HCT116 (cell line): Measurements from ENCODE around the gene ZBTB21. TPM values are rescaled to one million over a fixed set of nuclear protein-coding genes. Genes with fewer than 3 reads are reported as not detected.

Experiments
- ATAC-seq: fragments of 200-7000 bp; cut with Tn5 transposase; 2 replicates; pipeline ENCODE4 v1.9.1; 2020; ENCODE audit warnings: mild to moderate bottlenecking, moderate library complexity
- BruUV-seq: library from RNA; stranded (reverse); fragments of 400-500 nt; replicated peaks from 2 replicates; lab custom pipeline; 2021; lab: Mats Ljungman, UMichigan
- CTCF ChIA-PET: fragments of 300-600 bp; sonication (Branson Sonifier 250); formaldehyde crosslinking; loops from one replicate; lab custom pipeline; 2021; ENCODE audit warnings: antibody characterized with exemption; lab: Charles Lee
- POLR2A ChIA-PET: fragments of 300-600, 350-600 bp; sonication (Branson Sonifier 250); formaldehyde crosslinking; loops from one replicate; lab custom pipeline; 2021; ENCODE audit warnings: antibody characterized with exemption; lab: Charles Lee
- RAD21 ChIA-PET, 2 experiments: fragments of 300-600 bp; sonication (Branson Sonifier 250); formaldehyde crosslinking; loops; one replicate each; lab custom pipeline; 2023; ENCODE audit warnings: low total read pairs in 2 of 2; ENCODE audit not compliant: uncharacterized antibody in 2 of 2, unreplicated experiment in 2 of 2, low non-redundant PET in 1 of 2; lab: Charles Lee
- DNase-seq: peaks from one replicate; pipeline ENCODE4 v3.0.0-alpha.2; 2010; ENCODE audit warnings: low read depth, low spot score
- H2AFZ ChIP-seq: fragments of 200-600 bp; shearing (Covaris generic), sonication (generic); 2 replicates; pipeline ENCODE4 v1.6.1; 2017; ENCODE audit warnings: low read depth, mixed run types, mixed read lengths, antibody characterized with exemption, low read length; ENCODE audit not compliant: poor library complexity, severe bottlenecking
- H3K27ac ChIP-seq: 2 replicates; pipeline ENCODE4 v1.5.1; 2012; ENCODE audit warnings: low read depth, low read length
- H3K27me3 ChIP-seq: fragments of 200-600 bp; sonication (generic); 2 replicates; pipeline ENCODE4 v1.6.1; 2016; ENCODE audit warnings: mixed run types, low read length, mixed read lengths; ENCODE audit not compliant: insufficient read depth
- H3K36me3 ChIP-seq, 2 experiments: fragments of 200-500 bp in 1 of 2; fragments of 200-600 bp in 1 of 2; sonication (Bioruptor generic) in 1 of 2; sonication (generic) in 1 of 2; 2 replicates each; pipeline versions ENCODE4 v1.5.1 to v1.6.1; 2014 to 2016; ENCODE audit warnings: low read length in 2 of 2, inconsistent platforms in 1 of 2, mixed read lengths in 1 of 2, mixed run types in 1 of 2; ENCODE audit not compliant: insufficient read depth in 2 of 2, control insufficient read depth in 1 of 2
- H3K4me1 ChIP-seq, 2 experiments: fragments of 200-600 bp in 1 of 2; sonication (generic) in 1 of 2; 2 replicates each; pipeline versions ENCODE4 v1.5.1 to v1.6.1; 2012 to 2017; ENCODE audit warnings: low read length in 2 of 2, inconsistent platforms in 1 of 2, mild to moderate bottlenecking in 1 of 2, mixed read lengths in 1 of 2, mixed run types in 1 of 2, moderate library complexity in 1 of 2; ENCODE audit not compliant: insufficient read depth in 2 of 2, control insufficient read depth in 1 of 2
- H3K4me2 ChIP-seq: fragments of 200-600 bp; sonication (generic); 2 replicates; pipeline ENCODE4 v1.6.1; 2017; ENCODE audit warnings: mixed run types, low read length, mixed read lengths
- H3K4me3 ChIP-seq, 2 experiments: fragments of 200-600 bp in 1 of 2; sonication (generic) in 1 of 2; replicated peaks in 1 of 2; 2 replicates each; pipeline ENCODE4 v1.5.1; 2011 to 2016; ENCODE audit warnings: low read length in 2 of 2, control low read depth in 1 of 2, low read depth in 1 of 2, mild to moderate bottlenecking in 1 of 2, mixed read lengths in 1 of 2, mixed run types in 1 of 2
- H3K79me2 ChIP-seq: fragments of 200-600 bp; sonication (generic); 2 replicates; pipeline ENCODE4 v1.6.1; 2017; ENCODE audit warnings: mild to moderate bottlenecking, mixed run types, low read length, moderate library complexity, mixed read lengths; ENCODE audit not compliant: insufficient read depth
- H3K9ac ChIP-seq: fragments of 200-600 bp; sonication (generic); 2 replicates; pipeline ENCODE4 v1.6.1; 2016; ENCODE audit warnings: low read length, mixed read lengths
- H3K9me2 ChIP-seq: fragments of 200-600 bp; sonication (generic), shearing (Covaris generic); 2 replicates; pipeline ENCODE4 v1.6.1; 2017; ENCODE audit warnings: mixed run types, mild to moderate bottlenecking, moderate library complexity; ENCODE audit not compliant: insufficient read depth
- H3K9me3 ChIP-seq, 2 experiments: fragments of 200-500 bp in 1 of 2; fragments of 200-600 bp in 1 of 2; sonication (Bioruptor generic) in 1 of 2; sonication (generic) in 1 of 2; 2 replicates each; pipeline ENCODE4 v1.6.1; 2014 to 2017; ENCODE audit warnings: low read length in 2 of 2, mixed read lengths in 2 of 2, inconsistent platforms in 1 of 2, low read depth in 1 of 2, mild to moderate bottlenecking in 1 of 2, mixed run types in 1 of 2, moderate library complexity in 1 of 2; ENCODE audit not compliant: control insufficient read depth in 1 of 2, insufficient read depth in 1 of 2
- H4K20me1 ChIP-seq: fragments of 200-600 bp; sonication (generic), shearing (Covaris generic); 2 replicates; pipeline ENCODE4 v1.6.1; 2017; ENCODE audit warnings: mixed run types, mild to moderate bottlenecking, moderate library complexity; ENCODE audit not compliant: insufficient read depth
- EZH2 ChIP-seq: fragments of 200-600 bp; sonication (generic); IDR thresholded peaks from 2 replicates; pipeline ENCODE4 v1.6.1; 2017; ENCODE audit warnings: antibody characterized with exemption, mixed run types
- FOSL1 ChIP-seq: IDR thresholded peaks from 2 replicates; pipeline ENCODE4 v1.6.1; 2012; ENCODE audit warnings: low read depth
- JUND ChIP-seq: IDR thresholded peaks from 2 replicates; pipeline ENCODE4 v1.6.1; 2012
- RAD21 ChIP-seq: IDR thresholded peaks from 2 replicates; pipeline ENCODE4 v1.6.1; 2012; ENCODE audit warnings: low read depth, mild to moderate bottlenecking
- SIN3A ChIP-seq: IDR thresholded peaks from 2 replicates; pipeline ENCODE4 v1.6.1; 2012; ENCODE audit warnings: low read depth
- SRF ChIP-seq: IDR thresholded peaks from 2 replicates; pipeline ENCODE4 v1.6.1; 2012; ENCODE audit warnings: low read depth
- ZNF274 ChIP-seq: fragments of 200-500 bp; sonication (Bioruptor generic); IDR thresholded peaks from 2 replicates; pipeline ENCODE4 v1.6.1; 2014; ENCODE audit warnings: mild to moderate bottlenecking, low read depth, low read length, inconsistent platforms
- intact Hi-C: fragments of 100-400 bp; cut with micrococcal nuclease; formaldehyde crosslinking; loops from 2 replicates; pipeline ENCODE4 v1.10.0; 2022
- total RNA-seq: library from RNA; stranded (reverse); gene quantifications from one replicate; pipeline ENCODE4 v1.2.1, GENCODE V29; 2021; ENCODE audit not compliant: unreplicated experiment
- TF ChIP-seq, protein P1 (sequence below), 3 experiments: fragments of 200-600 bp in 1 of 3; sonication (generic) in 1 of 3; IDR thresholded peaks in 2 of 3; conservative IDR thresholded peaks in 1 of 3; 2 replicates each; pipeline ENCODE4 v1.5.1; 2012 to 2017; ENCODE audit warnings: low read depth in 2 of 3, low read length in 2 of 3, antibody characterized with exemption in 1 of 3, borderline replicate concordance in 1 of 3, control low read depth in 1 of 3, mild to moderate bottlenecking in 1 of 3, mixed read lengths in 1 of 3, mixed run types in 1 of 3, moderate library complexity in 1 of 3; ENCODE audit not compliant: insufficient read depth in 1 of 3
- TF ChIP-seq, protein P2 (sequence below): IDR thresholded peaks from 2 replicates; pipeline ENCODE4 v1.6.1; 2011; ENCODE audit warnings: mild to moderate bottlenecking, low read length, moderate library complexity; ENCODE audit not compliant: insufficient replicate concordance; ENCODE audit errors: extremely low read depth
- TF ChIP-seq, protein P3 (sequence below): IDR thresholded peaks from 2 replicates; pipeline ENCODE4 v1.6.1; 2012

The ZBTB21 gene
- total RNA-seq, 1 experiment from 2014 or later: 28.7 TPM

DNA sequence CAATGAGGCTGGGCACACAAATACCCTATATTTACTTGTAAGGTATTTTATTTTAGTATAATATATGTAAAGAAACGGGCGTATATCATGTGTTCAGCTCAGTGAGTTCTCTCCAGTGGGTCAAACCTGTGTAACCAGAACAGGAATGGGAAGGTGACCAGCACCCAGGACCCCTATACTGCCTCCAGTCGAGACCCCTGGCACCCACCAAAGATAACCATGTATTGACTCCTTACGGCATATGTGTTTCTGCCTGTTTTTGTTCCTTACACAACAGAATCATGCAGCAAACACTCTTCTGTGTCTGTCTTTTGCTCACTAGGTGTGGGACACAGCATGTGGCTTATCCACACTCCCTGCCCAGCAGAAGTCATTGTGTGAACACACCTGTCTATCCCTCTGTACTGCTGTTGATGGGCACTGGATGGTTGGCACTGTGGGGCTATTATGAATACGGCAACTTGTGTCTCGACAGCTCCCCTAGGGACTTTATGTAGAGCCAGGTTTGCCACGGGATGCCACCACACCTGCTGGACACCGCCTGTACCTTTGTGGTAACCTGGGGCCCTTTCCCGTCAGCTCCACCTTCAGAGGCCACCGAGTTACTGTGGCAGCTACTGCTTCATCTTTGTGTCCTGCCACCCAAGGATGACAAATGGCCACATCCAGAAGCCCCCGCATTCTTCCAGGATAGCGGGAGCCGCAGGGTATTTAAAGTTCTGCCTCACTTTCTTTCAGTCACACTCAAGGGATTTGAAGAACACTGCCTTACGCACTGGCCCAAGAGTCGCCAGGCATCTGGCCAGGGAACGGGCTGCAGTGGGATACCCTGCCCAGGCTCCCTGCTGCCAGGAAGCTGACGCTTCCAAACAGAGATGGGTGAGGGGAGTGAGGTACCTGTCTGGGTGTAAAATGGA lies 32.9 kb downstream of the ZBTB21 start:
- Histone ChIP-seq H3K36me3 (no peaks in the 10 kb centered on the region), H3K9me3 (0 out of 4 replicates have a peak, but pooled peaks cover 0 to 10% of the 10 kb centered on the region in 2 experiments), H3K27me3 (no peaks in the 10 kb centered on the region), H3K9ac (no peak overlapping the region), H2AFZ (no peak overlapping the region), H3K4me3 (no peak overlapping the region), H3K9me2 (no peaks in the 10 kb centered on the region), H3K4me1 (no peaks in the 10 kb centered on the region), H3K79me2 (no peaks in the 10 kb centered on the region), H4K20me1 (no peaks in the 10 kb centered on the region), H3K4me2 (no peak overlapping the region), H3K27ac (no peak overlapping the region)
- TF ChIP-seq SIN3A: no peak
- no peak for TF ChIP-seq FOSL1
- no peak for TF ChIP-seq ZNF274
- TF ChIP-seq RAD21: no peak
- TF ChIP-seq, protein P1, sequence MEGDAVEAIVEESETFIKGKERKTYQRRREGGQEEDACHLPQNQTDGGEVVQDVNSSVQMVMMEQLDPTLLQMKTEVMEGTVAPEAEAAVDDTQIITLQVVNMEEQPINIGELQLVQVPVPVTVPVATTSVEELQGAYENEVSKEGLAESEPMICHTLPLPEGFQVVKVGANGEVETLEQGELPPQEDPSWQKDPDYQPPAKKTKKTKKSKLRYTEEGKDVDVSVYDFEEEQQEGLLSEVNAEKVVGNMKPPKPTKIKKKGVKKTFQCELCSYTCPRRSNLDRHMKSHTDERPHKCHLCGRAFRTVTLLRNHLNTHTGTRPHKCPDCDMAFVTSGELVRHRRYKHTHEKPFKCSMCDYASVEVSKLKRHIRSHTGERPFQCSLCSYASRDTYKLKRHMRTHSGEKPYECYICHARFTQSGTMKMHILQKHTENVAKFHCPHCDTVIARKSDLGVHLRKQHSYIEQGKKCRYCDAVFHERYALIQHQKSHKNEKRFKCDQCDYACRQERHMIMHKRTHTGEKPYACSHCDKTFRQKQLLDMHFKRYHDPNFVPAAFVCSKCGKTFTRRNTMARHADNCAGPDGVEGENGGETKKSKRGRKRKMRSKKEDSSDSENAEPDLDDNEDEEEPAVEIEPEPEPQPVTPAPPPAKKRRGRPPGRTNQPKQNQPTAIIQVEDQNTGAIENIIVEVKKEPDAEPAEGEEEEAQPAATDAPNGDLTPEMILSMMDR (IDR thresholded peaks at IDR 0.05 in 2 of 3, conservative IDR thresholded peaks at IDR 0.05 in 1 of 3; ENCODE audit: borderline replicate concordance in 1 of 3, insufficient read depth in 1 of 3, low read depth in 2 of 3, low read length in 2 of 3): no peak
- TF ChIP-seq SRF: no peak
- no peak for TF ChIP-seq JUND
- no peak for TF ChIP-seq EZH2
- TF ChIP-seq, protein P2, sequence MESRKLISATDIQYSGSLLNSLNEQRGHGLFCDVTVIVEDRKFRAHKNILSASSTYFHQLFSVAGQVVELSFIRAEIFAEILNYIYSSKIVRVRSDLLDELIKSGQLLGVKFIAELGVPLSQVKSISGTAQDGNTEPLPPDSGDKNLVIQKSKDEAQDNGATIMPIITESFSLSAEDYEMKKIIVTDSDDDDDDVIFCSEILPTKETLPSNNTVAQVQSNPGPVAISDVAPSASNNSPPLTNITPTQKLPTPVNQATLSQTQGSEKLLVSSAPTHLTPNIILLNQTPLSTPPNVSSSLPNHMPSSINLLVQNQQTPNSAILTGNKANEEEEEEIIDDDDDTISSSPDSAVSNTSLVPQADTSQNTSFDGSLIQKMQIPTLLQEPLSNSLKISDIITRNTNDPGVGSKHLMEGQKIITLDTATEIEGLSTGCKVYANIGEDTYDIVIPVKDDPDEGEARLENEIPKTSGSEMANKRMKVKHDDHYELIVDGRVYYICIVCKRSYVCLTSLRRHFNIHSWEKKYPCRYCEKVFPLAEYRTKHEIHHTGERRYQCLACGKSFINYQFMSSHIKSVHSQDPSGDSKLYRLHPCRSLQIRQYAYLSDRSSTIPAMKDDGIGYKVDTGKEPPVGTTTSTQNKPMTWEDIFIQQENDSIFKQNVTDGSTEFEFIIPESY: no peak
- TF ChIP-seq, protein P3, sequence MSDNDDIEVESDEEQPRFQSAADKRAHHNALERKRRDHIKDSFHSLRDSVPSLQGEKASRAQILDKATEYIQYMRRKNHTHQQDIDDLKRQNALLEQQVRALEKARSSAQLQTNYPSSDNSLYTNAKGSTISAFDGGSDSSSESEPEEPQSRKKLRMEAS: no peak
- no peak for ATAC-seq
- BruUV-seq: no TSS peak
- ChIA-PET POLR2A (no interaction called here), RAD21 (no interaction called here), CTCF (no interaction called here)
- DNase-seq: no peak
- intact Hi-C loops: no loop called here
